Hepatocyte (in vitro differentiated cells): ENCODE results near the gene SPATA32.

ENCODE experiments used
- EZH2 ChIP-seq: fragments of 200-600 bp; sonication (generic); IDR thresholded peaks from 2 replicates; pipeline ENCODE4 v1.6.1; 2016; ENCODE audit warnings: antibody characterized with exemption, mild to moderate bottlenecking, borderline replicate concordance
- TF ChIP-seq, protein P1 (sequence below): fragments of 200-600 bp; sonication (generic); IDR thresholded peaks from 2 replicates; pipeline ENCODE4 v1.5.1; 2016; ENCODE audit warnings: antibody characterized with exemption, mild to moderate bottlenecking; ENCODE audit not compliant: poor library complexity

GRCh38 chr17:45293413-45294211 is 31.7 kb upstream of the SPATA32 start:
- TF ChIP-seq EZH2: no peak
- TF ChIP-seq, protein P1, sequence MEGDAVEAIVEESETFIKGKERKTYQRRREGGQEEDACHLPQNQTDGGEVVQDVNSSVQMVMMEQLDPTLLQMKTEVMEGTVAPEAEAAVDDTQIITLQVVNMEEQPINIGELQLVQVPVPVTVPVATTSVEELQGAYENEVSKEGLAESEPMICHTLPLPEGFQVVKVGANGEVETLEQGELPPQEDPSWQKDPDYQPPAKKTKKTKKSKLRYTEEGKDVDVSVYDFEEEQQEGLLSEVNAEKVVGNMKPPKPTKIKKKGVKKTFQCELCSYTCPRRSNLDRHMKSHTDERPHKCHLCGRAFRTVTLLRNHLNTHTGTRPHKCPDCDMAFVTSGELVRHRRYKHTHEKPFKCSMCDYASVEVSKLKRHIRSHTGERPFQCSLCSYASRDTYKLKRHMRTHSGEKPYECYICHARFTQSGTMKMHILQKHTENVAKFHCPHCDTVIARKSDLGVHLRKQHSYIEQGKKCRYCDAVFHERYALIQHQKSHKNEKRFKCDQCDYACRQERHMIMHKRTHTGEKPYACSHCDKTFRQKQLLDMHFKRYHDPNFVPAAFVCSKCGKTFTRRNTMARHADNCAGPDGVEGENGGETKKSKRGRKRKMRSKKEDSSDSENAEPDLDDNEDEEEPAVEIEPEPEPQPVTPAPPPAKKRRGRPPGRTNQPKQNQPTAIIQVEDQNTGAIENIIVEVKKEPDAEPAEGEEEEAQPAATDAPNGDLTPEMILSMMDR: no peak
